Dendritic cell treated with granulocyte-macrophage colony-stimulating factor and Interleukin-4, amounts not matched to agents 40 ng/mL and 50 ng/mL, for 4 days (primary cell): ENCODE results near the gene KLHL28.
"Not testable (repeated sequence)": the region's sequence is repeated elsewhere in the genome, so short reads cannot be mapped to it uniquely, and the experiment has no call there.

Experiments
- H3K27ac Mint-ChIP-seq: one replicate; pipeline ENCODE4 v1.8.0; 2022; ENCODE audit warnings: mild to moderate bottlenecking, mixed read lengths
- H3K27me3 Mint-ChIP-seq: one replicate; pipeline ENCODE4 v1.8.0; 2022; ENCODE audit warnings: mild to moderate bottlenecking, mixed read lengths
- H3K36me3 Mint-ChIP-seq: one replicate; pipeline ENCODE4 v1.8.0; 2022; ENCODE audit warnings: low read depth, mixed read lengths
- H3K4me1 Mint-ChIP-seq: one replicate; pipeline ENCODE4 v1.8.0; 2022; ENCODE audit warnings: low read depth, mixed read lengths
- H3K4me3 Mint-ChIP-seq: one replicate; pipeline ENCODE4 v1.8.0; 2022; ENCODE audit warnings: mild to moderate bottlenecking, moderate library complexity, mixed read lengths
- H3K9me3 Mint-ChIP-seq: one replicate; pipeline ENCODE4 v1.8.0; 2022; ENCODE audit warnings: mixed read lengths
- intact Hi-C: fragments of 100-400 bp; cut with micrococcal nuclease; formaldehyde crosslinking; loops from one replicate; pipeline ENCODE4 v1.15.0; 2022

KLHL28 gene

GRCh38 chr14:44897845-44898151 is 63.9 kb downstream of the KLHL28 start:
- Mint-ChIP-seq H3K27ac (peak overlapping the region; percentile 93), H3K9me3 (no peaks in the 10 kb centered on the region), H3K27me3 (no peaks in the 10 kb centered on the region), H3K4me3 (peak overlapping the region; percentile 93), H3K36me3 (peaks cover 8% of the 10 kb centered on the region), H3K4me1 (peaks cover 14% of the 10 kb centered on the region)
- intact Hi-C loops = loop anchor here (1.0 kb wide), 4 partner anchors 65 to 356 kb away; partner anchors contain the start of genes FANCM, MIS18BP1 and TOGARAM1

GRCh38 chr14:44897041-44897844 is 64.5 kb downstream of the KLHL28 start:
- Mint-ChIP-seq H3K4me3 (peak overlapping the region; percentile 93), H3K36me3 (peaks cover 8% of the 10 kb centered on the region), H3K9me3 (peaks cover 3% of the 10 kb centered on the region), H3K4me1 (peaks cover 14% of the 10 kb centered on the region), H3K27me3 (no peaks in the 10 kb centered on the region), H3K27ac (peak overlapping the region; percentile 93)
- intact Hi-C loops = loop anchor here (1.0 kb wide), 4 partner anchors 65 to 356 kb away; partner anchors contain the start of genes FANCM, MIS18BP1 and TOGARAM1

GRCh38 chr14:44896275-44897040 is 65.3 kb downstream of the KLHL28 start:
- Mint-ChIP-seq H3K27me3 (no peaks in the 10 kb centered on the region), H3K27ac (peak overlapping the region; percentile 93), H3K4me3 (peak overlapping the region; percentile 93), H3K4me1 (peaks cover 14% of the 10 kb centered on the region), H3K36me3 (peaks cover 8% of the 10 kb centered on the region), H3K9me3 (peaks cover 10% of the 10 kb centered on the region)
- intact Hi-C loops = loop anchor here (1.0 kb wide), 4 partner anchors 66 to 357 kb away; partner anchors contain the start of genes FANCM, MIS18BP1 and TOGARAM1

- H3K27ac Mint-ChIP-seq = no peak overlapping the region
- intact Hi-C loops = no loop called here
- peaks cover 10% of the 10 kb centered on the region for H3K9me3 Mint-ChIP-seq
- H3K36me3 Mint-ChIP-seq = peaks cover 8% of the 10 kb centered on the region
- H3K4me3 Mint-ChIP-seq = no peak overlapping the region
- peaks cover 14% of the 10 kb centered on the region for H3K4me1 Mint-ChIP-seq
- H3K27me3 Mint-ChIP-seq = no peaks in the 10 kb centered on the region
Measured at GRCh38 chr14:44895716-44896115, 66.0 kb downstream of the KLHL28 start.

- Mint-ChIP-seq H3K4me1 (peaks cover 9% of the 10 kb centered on the region), H3K27ac (no peak overlapping the region), H3K36me3 (peaks cover 8% of the 10 kb centered on the region), H3K27me3 (peaks cover 2% of the 10 kb centered on the region), H3K4me3 (no peak overlapping the region), H3K9me3 (peaks cover 10% of the 10 kb centered on the region)
- intact Hi-C loops = no loop called here
Measured at GRCh38 chr14:44893535-44893934, 68.2 kb downstream of the KLHL28 start.

- H3K4me3 Mint-ChIP-seq, H3K27me3 Mint-ChIP-seq, H3K27ac Mint-ChIP-seq, H3K4me1 Mint-ChIP-seq, H3K36me3 Mint-ChIP-seq, intact Hi-C loops: not testable (repeated sequence)
- peaks cover 18% of the 10 kb centered on the region for H3K9me3 Mint-ChIP-seq
Measured at GRCh38 chr14:44891726-44892372, 69.9 kb downstream of the KLHL28 start.

- peaks cover 2% of the 10 kb centered on the region for H3K27me3 Mint-ChIP-seq
Measured at GRCh38 chr14:44889595-44890471, 71.9 kb downstream of the KLHL28 start.

GRCh38 chr14:44887596-44887955 is 74.2 kb downstream of the KLHL28 start:
- Mint-ChIP-seq H3K4me3 (no peak overlapping the region), H3K9me3 (peaks cover 33% of the 10 kb centered on the region), H3K27ac (no peak overlapping the region), H3K27me3 (peaks cover 2% of the 10 kb centered on the region), H3K4me1 (no peaks in the 10 kb centered on the region), H3K36me3 (no peaks in the 10 kb centered on the region)
- intact Hi-C loops = no loop called here

More at GRCh38 chr14:44889595-44890471, 71.9 kb downstream of the KLHL28 start:
- Mint-ChIP-seq H3K36me3 (no peaks in the 10 kb centered on the region), H3K27ac (no peak overlapping the region), H3K4me1 (no peaks in the 10 kb centered on the region), H3K4me3 (no peak overlapping the region), H3K9me3 (peaks cover 18% of the 10 kb centered on the region)
- intact Hi-C loops = no loop called here

- Mint-ChIP-seq H3K36me3 (no peaks in the 10 kb centered on the region), H3K4me1 (no peaks in the 10 kb centered on the region), H3K9me3 (peaks cover 34% of the 10 kb centered on the region), H3K27ac (no peak overlapping the region), H3K4me3 (no peak overlapping the region), H3K27me3 (peaks cover 2% of the 10 kb centered on the region)
- intact Hi-C loops = no loop called here
Measured at GRCh38 chr14:44886860-44887595, 74.7 kb downstream of the KLHL28 start.

- Mint-ChIP-seq H3K9me3 (peaks cover 37% of the 10 kb centered on the region), H3K4me3 (no peak overlapping the region), H3K36me3 (no peaks in the 10 kb centered on the region), H3K27ac (no peak overlapping the region), H3K27me3 (no peaks in the 10 kb centered on the region), H3K4me1 (no peaks in the 10 kb centered on the region)
- intact Hi-C loops = no loop called here
Measured at GRCh38 chr14:44880791-44881190, 81.0 kb downstream of the KLHL28 start.
